ENCODE measurements around the gene USP6NL. TPM values are rescaled to one million over a fixed set of nuclear protein-coding genes. Genes with fewer than 3 reads are reported as not detected.
"Not testable (repeated sequence)": the region's sequence is repeated elsewhere in the genome, so short reads cannot be mapped to it uniquely, and the experiment has no call there.

The USP6NL gene
- total RNA-seq = 23.2 TPM

- peak; percentile 88 for DNase-seq (ENCODE audit: low spot score)
Observed at GRCh38 chr10:11611248-11612020, at the start of gene USP6NL. USP6NL (minus strand) TSS chr10:11611650; CDS start chr10:11597634, 14,016 bp downstream.

- no peak for DNase-seq (ENCODE audit: low spot score)
Observed at GRCh38 chr10:11658801-11659368, 47.4 kb upstream of the USP6NL start.

- no peak for DNase-seq (ENCODE audit: low spot score)
Observed at GRCh38 chr10:11655836-11656235, 44.4 kb upstream of the USP6NL start.

- DNase-seq (ENCODE audit: low spot score) = no peak
Observed at GRCh38 chr10:11654659-11655058, 43.2 kb upstream of the USP6NL start.

GRCh38 chr10:11653758-11654471 lies 42.5 kb upstream of the USP6NL start:
- DNase-seq (ENCODE audit: low spot score) = no peak

- no peak for DNase-seq (ENCODE audit: low spot score)
Observed at GRCh38 chr10:11647676-11648075, 36.2 kb upstream of the USP6NL start.

GRCh38 chr10:11646450-11646849 lies 35.0 kb upstream of the USP6NL start:
- DNase-seq (ENCODE audit: low spot score) = no peak

GRCh38 chr10:11643039-11643438 lies 31.6 kb upstream of the USP6NL start:
- DNase-seq (ENCODE audit: low spot score) = no peak

- no peak for DNase-seq (ENCODE audit: low spot score)
Observed at GRCh38 chr10:11642566-11642965, 31.1 kb upstream of the USP6NL start.

GRCh38 chr10:11639849-11640764 lies 28.7 kb upstream of the USP6NL start:
- no peak for DNase-seq (ENCODE audit: low spot score)

- no peak for DNase-seq (ENCODE audit: low spot score)
Observed at GRCh38 chr10:11639362-11639761, 27.9 kb upstream of the USP6NL start.

- no peak for DNase-seq (ENCODE audit: low spot score)
Observed at GRCh38 chr10:11638055-11638698, 26.7 kb upstream of the USP6NL start.

- no peak for DNase-seq (ENCODE audit: low spot score)
Observed at GRCh38 chr10:11636697-11637303, 25.4 kb upstream of the USP6NL start.

- DNase-seq (ENCODE audit: low spot score) = no peak
Observed at GRCh38 chr10:11631890-11632587, 20.6 kb upstream of the USP6NL start.

GRCh38 chr10:11631291-11631690 lies 19.8 kb upstream of the USP6NL start:
- no peak for DNase-seq (ENCODE audit: low spot score)

GRCh38 chr10:11629731-11630130 lies 18.3 kb upstream of the USP6NL start:
- no peak for DNase-seq (ENCODE audit: low spot score)

- not testable (repeated sequence) for DNase-seq (ENCODE audit: low spot score)
Observed at GRCh38 chr10:11627941-11628340, 16.5 kb upstream of the USP6NL start.

GRCh38 chr10:11626071-11626470 lies 14.6 kb upstream of the USP6NL start:
- DNase-seq (ENCODE audit: low spot score) = no peak

GRCh38 chr10:11625019-11625735 lies 13.7 kb upstream of the USP6NL start:
- DNase-seq (ENCODE audit: low spot score) = no peak

GRCh38 chr10:11617233-11617632 lies 5.8 kb upstream of the USP6NL start:
- DNase-seq (ENCODE audit: low spot score) = no peak
